CD14-positive monocyte (primary cell): ENCODE measurements around the gene SCG3. TPM values are rescaled to one million over a fixed set of nuclear protein-coding genes. Genes with fewer than 3 reads are reported as not detected.

ENCODE experiments used
- DNase-seq, 3 donors: peaks; one replicate each; pipeline ENCODE4 v3.0.0-alpha.2; 2011 to 2022
- H2AFZ ChIP-seq: 2 replicates; pipeline ENCODE4 v1.6.0; 2012; ENCODE audit warnings: mild to moderate bottlenecking, low read depth, low read length, inconsistent platforms; ENCODE audit not compliant: insufficient read depth, poor library complexity, severe bottlenecking
- H3K27ac ChIP-seq, 2 donors: 1 replicate in 1 of 2; 2 replicates in 1 of 2; pipeline ENCODE4 v1.5.1; 2012 to 2013; ENCODE audit warnings: low read length in 2 of 2, control low read depth in 1 of 2, inconsistent platforms in 1 of 2, low read depth in 1 of 2, mild to moderate bottlenecking in 1 of 2
- H3K27me3 ChIP-seq, 2 donors: one replicate each; pipeline versions ENCODE4 v1.6.0 to v1.6.1; 2011 to 2013; ENCODE audit warnings: low read length in 2 of 2; ENCODE audit not compliant: control insufficient read depth in 2 of 2, insufficient read depth in 2 of 2
- H3K36me3 ChIP-seq, 2 donors: replicated peaks in 1 of 2; 1 replicate in 1 of 2; 2 replicates in 1 of 2; pipeline versions ENCODE4 v1.5.1 to v1.6.1; 2012 to 2013; ENCODE audit warnings: low read length in 2 of 2, control low read depth in 1 of 2, inconsistent platforms in 1 of 2, mild to moderate bottlenecking in 1 of 2; ENCODE audit not compliant: insufficient read depth in 2 of 2, control insufficient read depth in 1 of 2
- H3K4me1 ChIP-seq, 2 donors: 1 replicate in 1 of 2; 2 replicates in 1 of 2; pipeline versions ENCODE4 v1.5.1 to v1.6.1; 2012 to 2013; ENCODE audit warnings: low read length in 2 of 2, control low read depth in 1 of 2, inconsistent platforms in 1 of 2, mild to moderate bottlenecking in 1 of 2, moderate library complexity in 1 of 2; ENCODE audit not compliant: insufficient read depth in 2 of 2, control insufficient read depth in 1 of 2
- H3K4me2 ChIP-seq: replicated peaks from 2 replicates; pipeline ENCODE3; 2012; ENCODE audit warnings: low read length, moderate library complexity, mild to moderate bottlenecking; ENCODE audit not compliant: poor library complexity, severe bottlenecking; ENCODE audit errors: extremely low read depth
- H3K4me3 ChIP-seq, 3 experiments: fragments of 200-600 bp in 1 of 3; sonication (generic) in 1 of 3; replicated peaks in 1 of 3; 1 replicate in 2 of 3; 2 replicates in 1 of 3; pipeline ENCODE4 v1.5.1; 2011 to 2013; ENCODE audit warnings: low read length in 3 of 3, mild to moderate bottlenecking in 3 of 3, control low read depth in 2 of 3, low read depth in 2 of 3, inconsistent platforms in 1 of 3, moderate library complexity in 1 of 3
- H3K79me2 ChIP-seq: 2 replicates; pipeline ENCODE4 v1.6.0; 2012; ENCODE audit warnings: mild to moderate bottlenecking, control low read depth, inconsistent platforms, low read length, moderate library complexity; ENCODE audit not compliant: insufficient read depth
- H3K9ac ChIP-seq: 2 replicates; pipeline ENCODE4 v1.6.0; 2017; ENCODE audit warnings: low read length, mild to moderate bottlenecking; ENCODE audit not compliant: insufficient read depth, poor library complexity, severe bottlenecking
- H3K9me3 ChIP-seq, 2 donors: replicated peaks in 1 of 2; 1 replicate in 1 of 2; 2 replicates in 1 of 2; pipeline versions ENCODE4 v1.5.1 to v1.6.1; 2012 to 2013; ENCODE audit warnings: low read length in 2 of 2, control low read depth in 1 of 2; ENCODE audit not compliant: control insufficient read depth in 1 of 2, insufficient read depth in 1 of 2
- H4K20me1 ChIP-seq: 2 replicates; pipeline ENCODE4 v1.6.0; 2012; ENCODE audit warnings: mild to moderate bottlenecking, low read length, control low read depth, moderate library complexity; ENCODE audit not compliant: insufficient read depth
- H3K27ac Mint-ChIP-seq, 7 donors: one replicate each; pipeline ENCODE4 v1.8.0; 2020; ENCODE audit warnings: mild to moderate bottlenecking in 7 of 7, mixed read lengths in 7 of 7, moderate library complexity in 6 of 7, inconsistent platforms in 2 of 7
- H3K27me3 Mint-ChIP-seq, 3 donors: one replicate each; pipeline ENCODE4 v1.8.0; 2021 to 2022; ENCODE audit warnings: low read depth in 3 of 3, mild to moderate bottlenecking in 3 of 3, mixed read lengths in 3 of 3, moderate library complexity in 3 of 3, inconsistent platforms in 1 of 3
- H3K36me3 Mint-ChIP-seq, 2 donors: one replicate each; pipeline ENCODE4 v1.8.0; 2020; ENCODE audit warnings: mixed read lengths in 2 of 2, inconsistent platforms in 1 of 2, mild to moderate bottlenecking in 1 of 2
- H3K4me1 Mint-ChIP-seq: one replicate; pipeline ENCODE4 v1.8.0; 2020; ENCODE audit warnings: mild to moderate bottlenecking, mixed read lengths
- H3K4me3 Mint-ChIP-seq, 2 donors: one replicate each; pipeline ENCODE4 v1.8.0; 2020; ENCODE audit warnings: mild to moderate bottlenecking in 2 of 2, mixed read lengths in 2 of 2, moderate library complexity in 1 of 2
- H3K9me3 Mint-ChIP-seq, 7 donors: one replicate each; pipeline ENCODE4 v1.8.0; 2020 to 2022; ENCODE audit warnings: mixed read lengths in 7 of 7, mild to moderate bottlenecking in 6 of 7, moderate library complexity in 6 of 7, inconsistent platforms in 2 of 7
- WGBS: methylation state at CpG from one replicate; pipeline ENCODE4 v1.1.5; 2013; ENCODE audit warnings: missing lambda C conversion rate; ENCODE audit not compliant: insufficient coverage; 5-methylcytosine and 5-hydroxymethylcytosine counted together
- intact Hi-C, 2 donors: fragments of 100-400 bp; cut with micrococcal nuclease; formaldehyde crosslinking; loops; one replicate each; pipeline versions ENCODE4 v1.15.0 to v1.15.1; 2023
- polyA plus RNA-seq, 3 donors: library from polyadenylated mRNA; depleted of rRNA in 1 of 3; unstranded in 2 of 3; stranded (reverse) in 1 of 3; fragments of 300-500 nt in 2 of 3; fragments of >200 nt in 1 of 3; fragmentation: Illumina TruSeq in 2 of 3; gene quantifications; 1 replicate in 2 of 3; 2 replicates in 1 of 3; pipeline ENCODE4 v1.2.3, GENCODE V29; 2012 to 2021
- TF ChIP-seq, protein P1 (sequence below): fragments of 200-600 bp; IDR thresholded peaks from one replicate; pipeline ENCODE4 v1.8.0; 2022; ENCODE audit warnings: antibody characterized with exemption, mild to moderate bottlenecking

SCG3 gene
- polyA plus RNA-seq, 3 donors = not detected

DNA sequence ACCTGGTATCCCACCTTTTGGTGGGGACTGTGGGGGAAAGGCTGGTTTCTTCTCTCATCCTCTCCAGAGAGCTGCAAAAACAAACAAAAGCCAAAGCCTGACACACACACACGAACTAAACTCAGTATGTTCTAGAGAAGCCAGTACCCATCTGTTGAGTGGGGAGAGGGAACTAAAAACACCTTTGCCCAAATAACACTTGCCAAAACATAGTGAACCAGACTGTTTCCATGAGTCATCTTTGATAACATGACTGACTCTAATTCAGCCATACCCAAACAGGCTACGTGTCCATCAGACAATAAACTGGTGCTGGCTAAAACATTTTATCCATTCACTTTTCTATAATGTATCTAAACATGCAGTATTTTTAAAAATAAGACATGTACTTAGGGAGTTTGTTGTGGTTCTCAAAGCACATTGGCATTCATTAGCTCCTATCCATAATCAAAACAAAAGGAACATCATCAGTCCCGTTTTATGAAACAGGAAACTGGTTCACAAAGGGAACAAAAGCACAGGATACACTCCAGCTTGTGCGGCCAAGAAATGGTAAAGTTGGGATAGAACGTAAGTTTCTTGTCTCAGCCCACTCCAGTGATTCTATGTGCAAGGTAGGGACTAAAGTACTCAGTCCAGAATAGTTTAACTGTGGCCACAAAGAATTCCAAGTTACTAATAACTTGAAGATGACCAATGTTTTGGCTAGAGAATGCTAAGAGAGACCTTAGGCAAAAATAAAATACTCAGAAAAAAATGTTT lies 40.1 kb downstream of the SCG3 start:
- no peak overlapping the region for H3K27ac ChIP-seq
- Mint-ChIP-seq H3K4me3 (no peak overlapping the region), H3K9me3 (peaks cover 0 to 5% (median 0%) of the 10 kb centered on the region in 7 donors), H3K27ac (no peak overlapping the region), H3K36me3 (peaks cover 34 to 39% of the 10 kb centered on the region in 2 donors), H3K4me1 (peaks cover 16% of the 10 kb centered on the region), H3K27me3 (peaks cover 0 to 3% (median 0%) of the 10 kb centered on the region in 3 donors)
- H3K79me2 ChIP-seq = peaks cover 7% of the 10 kb centered on the region
- TF ChIP-seq, protein P1, sequence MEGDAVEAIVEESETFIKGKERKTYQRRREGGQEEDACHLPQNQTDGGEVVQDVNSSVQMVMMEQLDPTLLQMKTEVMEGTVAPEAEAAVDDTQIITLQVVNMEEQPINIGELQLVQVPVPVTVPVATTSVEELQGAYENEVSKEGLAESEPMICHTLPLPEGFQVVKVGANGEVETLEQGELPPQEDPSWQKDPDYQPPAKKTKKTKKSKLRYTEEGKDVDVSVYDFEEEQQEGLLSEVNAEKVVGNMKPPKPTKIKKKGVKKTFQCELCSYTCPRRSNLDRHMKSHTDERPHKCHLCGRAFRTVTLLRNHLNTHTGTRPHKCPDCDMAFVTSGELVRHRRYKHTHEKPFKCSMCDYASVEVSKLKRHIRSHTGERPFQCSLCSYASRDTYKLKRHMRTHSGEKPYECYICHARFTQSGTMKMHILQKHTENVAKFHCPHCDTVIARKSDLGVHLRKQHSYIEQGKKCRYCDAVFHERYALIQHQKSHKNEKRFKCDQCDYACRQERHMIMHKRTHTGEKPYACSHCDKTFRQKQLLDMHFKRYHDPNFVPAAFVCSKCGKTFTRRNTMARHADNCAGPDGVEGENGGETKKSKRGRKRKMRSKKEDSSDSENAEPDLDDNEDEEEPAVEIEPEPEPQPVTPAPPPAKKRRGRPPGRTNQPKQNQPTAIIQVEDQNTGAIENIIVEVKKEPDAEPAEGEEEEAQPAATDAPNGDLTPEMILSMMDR = no peak
- H3K9ac ChIP-seq = no peak overlapping the region
- H3K27me3 ChIP-seq = no peaks in the 10 kb centered on the region
- H3K9me3 ChIP-seq = no peaks in the 10 kb centered on the region
- intact Hi-C loops = no loop called here
- no peaks in the 10 kb centered on the region for H3K4me1 ChIP-seq
- peaks cover 34% of the 10 kb centered on the region for H4K20me1 ChIP-seq
- no peak for DNase-seq
- no peak overlapping the region for H3K4me3 ChIP-seq
- WGBS = no CpG with 5 or more reads among the region's 5 CpGs
- no peak overlapping the region for H2AFZ ChIP-seq
- H3K4me2 ChIP-seq = no peak overlapping the region
- H3K36me3 ChIP-seq = peaks cover 34 to 50% of the 10 kb centered on the region in 2 donors

DNA sequence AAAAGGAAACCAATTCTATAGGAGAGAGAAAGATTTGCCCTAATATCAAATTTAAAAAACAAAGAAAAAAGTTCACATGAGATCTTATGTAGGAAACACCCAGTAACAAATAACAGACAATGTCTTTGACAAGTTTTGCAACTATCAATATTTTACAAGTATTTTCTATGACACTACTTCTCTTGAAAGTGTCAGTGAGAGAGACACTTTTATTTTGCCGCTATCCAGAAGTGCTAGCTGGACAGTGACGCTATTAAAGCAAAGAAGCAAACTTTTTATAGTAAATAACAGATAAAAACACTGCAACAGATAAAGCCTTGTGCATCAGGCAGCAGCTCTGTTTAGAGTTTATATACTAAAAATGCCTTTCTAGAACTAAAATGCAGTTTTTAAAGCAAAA lies 42.9 kb downstream of the SCG3 start:
- Histone ChIP-seq H3K79me2 (peaks cover 35% of the 10 kb centered on the region), H3K27me3 (no peaks in the 10 kb centered on the region), H4K20me1 (peaks cover 56% of the 10 kb centered on the region), H2AFZ (no peak overlapping the region), H3K4me3 (no peak overlapping the region), H3K4me2 (no peak overlapping the region), H3K27ac (no peak overlapping the region), H3K9ac (no peak overlapping the region), H3K9me3 (no peaks in the 10 kb centered on the region), H3K36me3 (peaks cover 34 to 50% of the 10 kb centered on the region in 2 donors), H3K4me1 (no peaks in the 10 kb centered on the region)
- intact Hi-C loops = no loop called here
- Mint-ChIP-seq H3K4me1 (peaks cover 21% of the 10 kb centered on the region), H3K27ac (no peak overlapping the region), H3K27me3 (no peaks in the 10 kb centered on the region), H3K4me3 (no peak overlapping the region), H3K36me3 (peaks cover 33 to 50% of the 10 kb centered on the region in 2 donors), H3K9me3 (peaks cover 0 to 3% (median 1%) of the 10 kb centered on the region in 7 donors)
- TF ChIP-seq, protein P1 = no peak
- DNase-seq = no peak
- no CpG with 5 or more reads among the region's 2 CpGs for WGBS
